NCI-H146 treated with DMSO at 0.1 percent for 48 hours (cell line): ENCODE results near the gene MED19.
"Not testable (repeated sequence)": the region's sequence is repeated elsewhere in the genome, so short reads cannot be mapped to it uniquely, and the experiment has no call there.

ENCODE experiments used
- DNase-seq: peaks from one replicate; lab custom pipeline; 2025; ENCODE audit not compliant: unreplicated experiment; lab: John Stamatoyannopoulos, UW

The MED19 gene

DNA sequence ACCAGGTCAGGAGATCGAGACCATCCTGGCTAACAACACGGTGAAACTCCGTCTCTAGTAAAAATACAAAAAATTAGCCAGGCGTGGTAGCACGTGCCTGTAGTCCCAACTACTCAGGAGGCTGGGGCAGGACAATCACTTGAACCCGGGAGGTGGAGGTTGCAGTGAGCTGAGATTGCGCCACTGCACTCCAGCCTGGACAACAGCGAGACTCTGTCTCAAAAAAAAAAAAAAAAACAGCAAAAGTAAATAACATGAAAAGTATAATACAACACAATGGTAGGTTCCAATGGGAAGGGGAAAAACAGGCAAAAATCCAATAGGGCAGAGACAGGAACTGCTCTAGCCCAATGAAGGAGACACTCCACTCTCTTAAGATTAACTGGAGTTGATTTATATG, 6.6 kb downstream of the MED19 start:
- not testable (repeated sequence) for DNase-seq

DNA sequence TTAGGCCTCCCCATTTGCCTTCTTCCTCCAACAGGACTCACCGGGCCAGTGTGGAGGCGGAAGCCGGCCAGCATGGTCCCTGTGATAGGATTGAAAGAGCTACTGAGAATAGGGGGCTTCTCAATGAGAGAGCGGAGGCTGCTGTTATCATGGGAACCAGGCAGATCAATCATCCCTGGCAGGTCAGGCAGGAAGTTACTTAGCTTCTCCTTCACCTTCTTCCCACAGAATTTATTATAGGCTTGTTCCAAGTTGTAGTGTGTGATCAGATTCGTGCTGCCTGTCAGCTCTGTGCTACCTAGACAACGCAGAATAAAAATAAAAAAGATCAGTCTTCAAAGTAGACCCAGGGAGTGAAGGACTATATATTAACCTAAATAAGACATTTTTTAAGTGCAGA, 7.1 kb downstream of the MED19 start:
- no peak for DNase-seq

DNA sequence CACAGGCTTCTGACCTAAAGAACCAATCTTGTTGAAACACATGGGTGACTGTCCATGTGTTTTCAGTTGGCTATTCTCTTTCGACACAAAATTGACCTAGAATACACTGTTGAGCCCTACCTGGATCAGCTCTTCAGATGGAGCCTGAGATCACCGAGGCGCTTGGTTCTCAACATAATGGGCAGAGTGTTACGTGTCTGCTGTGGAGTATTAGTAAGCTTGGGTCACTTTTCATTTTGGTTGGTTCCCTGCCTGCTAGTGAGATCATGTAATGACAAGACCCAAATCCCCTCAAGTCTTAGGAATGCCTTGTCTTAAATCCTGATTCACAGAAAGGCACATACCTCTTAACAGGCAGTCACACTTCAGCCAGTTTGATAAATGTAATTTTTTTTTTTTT, 8.7 kb downstream of the MED19 start:
- DNase-seq = no peak

DNA sequence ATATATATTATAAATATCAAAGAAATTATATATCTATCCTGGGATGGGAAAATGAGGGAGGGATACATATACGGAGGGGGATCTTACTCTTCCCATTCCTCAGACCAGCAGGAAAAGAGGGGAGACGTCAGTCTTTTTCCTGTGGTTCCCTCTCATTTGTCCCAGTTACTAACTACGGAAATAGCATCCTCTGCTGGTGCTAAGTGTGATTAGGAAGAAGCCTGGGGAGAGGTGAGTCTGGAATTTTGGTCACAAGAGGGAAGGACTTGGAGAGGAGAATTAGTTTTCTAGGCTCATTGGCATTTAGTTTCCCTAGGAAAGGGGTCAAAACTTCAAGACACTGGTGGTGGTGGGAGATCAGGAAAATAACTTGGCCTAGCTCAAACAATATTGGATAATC, 11.6 kb downstream of the MED19 start:
- DNase-seq = no peak

DNA sequence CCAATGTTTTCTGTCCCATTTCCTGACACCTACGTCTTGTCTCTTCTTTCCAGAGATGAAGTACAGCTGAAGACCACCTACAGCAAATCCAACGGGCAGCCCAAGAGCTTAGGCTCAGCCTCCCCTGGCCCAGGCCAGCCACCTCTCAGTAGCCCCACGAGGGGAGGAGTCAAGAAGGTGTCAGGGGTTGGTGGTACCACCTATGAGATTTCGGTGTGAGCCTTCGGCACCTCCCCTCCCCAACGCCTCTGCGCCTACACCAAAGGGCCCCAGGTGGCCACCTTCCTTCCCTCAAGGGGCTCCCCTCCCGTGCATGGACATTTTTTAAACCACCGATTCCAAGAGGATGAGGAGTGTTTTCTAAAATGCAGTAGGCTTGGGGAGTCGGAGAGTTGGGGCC, 12.2 kb downstream of the MED19 start:
- DNase-seq = no peak

DNA sequence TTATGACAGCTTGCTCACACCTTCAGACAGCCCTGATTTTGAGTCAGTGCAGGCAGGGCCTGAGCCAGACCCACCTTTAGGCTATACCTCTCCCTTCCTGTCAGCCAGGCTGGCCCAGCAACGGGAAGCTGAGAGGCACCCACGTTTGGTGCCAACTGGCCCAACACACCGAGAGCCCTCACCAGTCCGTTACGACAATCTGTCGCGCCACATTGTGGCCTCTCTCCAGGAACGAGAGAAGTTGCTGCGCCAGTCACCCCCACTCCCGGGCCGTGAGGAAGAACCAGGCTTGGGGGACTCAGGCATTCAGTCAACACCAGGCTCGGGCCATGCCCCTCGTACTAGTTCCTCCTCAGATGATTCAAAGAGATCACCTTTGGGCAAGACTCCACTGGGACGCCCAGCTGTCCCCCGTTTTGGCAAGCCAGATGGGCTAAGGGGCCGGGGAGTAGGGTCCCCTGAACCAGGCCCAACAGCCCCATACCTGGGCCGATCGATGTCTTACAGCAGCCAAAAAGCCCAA, 13.1 kb downstream of the MED19 start:
- no peak for DNase-seq

DNA sequence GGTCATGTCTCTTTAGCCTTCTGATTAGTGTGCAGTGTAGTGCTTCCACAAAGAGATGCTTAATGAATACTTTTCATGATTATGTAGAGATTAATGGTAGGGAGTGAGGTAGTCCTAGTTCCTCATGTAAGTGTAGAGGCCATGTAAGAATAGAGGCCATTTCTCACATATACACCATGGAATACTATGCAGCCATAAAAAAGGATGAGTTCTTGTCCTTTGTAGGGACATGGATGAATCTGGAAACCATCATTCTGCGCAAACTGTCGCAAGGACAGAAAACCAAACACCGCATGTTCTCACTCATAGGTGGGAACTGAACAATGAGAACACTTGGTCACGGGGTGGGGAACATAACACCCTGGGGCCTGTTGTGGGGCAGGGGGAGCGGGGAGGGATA, 21.5 kb downstream of the MED19 start:
- not testable (repeated sequence) for DNase-seq

DNA sequence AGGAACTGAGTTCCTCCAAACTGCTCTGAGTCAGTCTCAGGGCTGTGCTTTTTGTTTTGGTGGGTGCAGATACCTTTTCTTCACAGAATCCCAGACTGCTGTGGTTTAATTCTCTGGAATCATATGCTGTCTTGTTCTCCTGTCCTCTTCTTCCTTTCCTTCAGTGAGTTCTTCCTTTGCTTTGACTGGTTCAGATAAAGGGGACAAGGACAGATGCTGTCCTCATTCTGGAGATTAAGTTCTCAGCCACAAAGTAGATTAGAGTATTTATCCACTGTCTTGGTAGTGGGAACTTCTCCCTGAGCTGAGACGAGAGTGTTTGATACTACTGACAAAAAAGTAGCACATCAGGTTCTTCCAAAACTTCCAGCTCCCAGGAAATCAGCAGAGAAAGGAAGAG, 30.8 kb downstream of the MED19 start:
- DNase-seq = no peak

DNA sequence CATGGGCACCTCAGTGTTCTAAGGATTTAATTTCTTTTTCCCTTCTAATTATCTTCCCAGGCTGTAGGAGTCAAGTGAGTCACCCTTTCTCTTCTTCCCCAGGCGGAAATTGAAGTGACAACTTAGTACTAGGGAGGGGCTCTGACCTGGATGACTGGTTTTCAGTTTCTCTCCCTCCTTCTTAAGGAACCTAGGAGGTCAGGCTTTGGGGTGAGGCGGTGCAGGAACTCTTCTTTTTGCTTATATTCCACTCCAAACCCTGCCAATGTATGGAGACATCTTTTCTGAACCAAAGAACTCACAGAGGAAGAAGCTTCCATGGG, 31.5 kb downstream of the MED19 start:
- no peak for DNase-seq

DNA sequence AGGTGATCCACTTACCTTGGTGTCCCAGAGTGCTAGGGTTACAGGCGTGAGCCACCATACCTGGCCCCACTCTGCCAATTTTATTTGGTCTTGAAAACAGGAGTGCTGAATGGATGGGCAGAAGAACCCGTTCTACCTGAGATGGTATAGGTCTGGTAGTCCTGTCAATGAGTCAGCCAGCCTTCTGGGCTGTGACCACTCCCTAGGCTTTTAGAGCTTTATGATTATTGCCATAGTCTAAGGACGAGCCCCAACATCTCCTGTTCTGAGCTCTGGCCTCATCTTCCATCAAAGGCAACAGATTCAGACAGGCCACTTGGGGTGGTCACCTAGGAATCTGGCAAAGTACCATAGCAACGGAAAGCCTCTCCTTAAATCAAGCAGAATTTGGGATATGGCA, 32.6 kb downstream of the MED19 start:
- no peak for DNase-seq

DNA sequence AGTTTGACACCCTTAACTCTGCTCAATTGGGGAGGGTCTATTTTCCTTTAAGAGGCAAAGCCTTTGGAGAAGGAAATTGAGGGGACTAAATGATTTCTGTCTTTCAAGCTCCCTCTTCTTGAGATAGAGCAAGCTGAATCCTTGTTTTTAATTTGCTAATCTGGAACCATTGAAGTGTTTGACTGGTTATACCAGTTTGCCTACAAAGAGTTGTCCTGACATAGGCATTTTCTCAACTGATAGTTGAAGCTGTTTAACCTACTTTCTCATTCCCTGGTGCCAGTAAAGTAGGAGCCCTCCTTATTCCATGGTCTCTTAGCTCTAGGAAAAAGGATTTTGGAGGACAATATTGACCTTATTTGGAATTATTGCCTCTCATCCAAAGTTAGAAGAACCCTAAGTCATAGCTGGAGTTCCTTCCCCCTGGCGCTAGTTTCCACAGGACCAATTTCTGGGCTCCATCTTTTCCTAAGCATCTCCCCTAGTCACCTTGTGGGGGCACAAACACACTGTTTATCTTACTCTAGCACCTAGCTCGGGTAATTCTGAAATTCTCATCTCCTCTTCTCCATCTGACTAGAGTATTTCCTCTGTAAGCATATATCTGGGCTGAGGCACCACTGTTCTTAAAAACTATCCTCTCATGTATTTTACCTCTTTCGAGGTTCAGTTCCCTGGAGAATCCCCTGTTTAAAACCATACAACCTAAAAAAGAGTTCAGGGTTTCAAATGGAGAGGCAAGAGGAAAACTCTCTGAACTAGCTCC, 36.7 kb downstream of the MED19 start:
- DNase-seq = no peak

DNA sequence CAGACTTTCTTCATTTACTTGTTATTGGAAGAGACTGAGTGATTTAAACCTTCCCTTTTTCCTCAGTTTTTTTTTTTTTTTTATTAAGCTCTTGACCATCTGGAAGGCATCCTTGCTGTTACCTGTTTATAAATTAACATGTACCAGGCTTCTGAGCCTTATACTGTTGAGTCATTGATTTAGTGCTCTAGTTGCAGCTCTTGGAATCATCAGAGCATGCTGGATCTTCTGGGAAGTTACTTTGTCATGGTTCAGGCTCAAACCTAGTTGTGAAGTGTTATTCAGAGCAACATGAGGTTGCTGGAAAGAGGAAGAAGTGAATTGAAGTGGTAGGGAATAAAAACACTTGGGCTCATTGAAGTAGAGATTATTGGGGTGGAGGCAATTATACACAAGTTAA, 37.8 kb downstream of the MED19 start:
- no peak for DNase-seq

DNA sequence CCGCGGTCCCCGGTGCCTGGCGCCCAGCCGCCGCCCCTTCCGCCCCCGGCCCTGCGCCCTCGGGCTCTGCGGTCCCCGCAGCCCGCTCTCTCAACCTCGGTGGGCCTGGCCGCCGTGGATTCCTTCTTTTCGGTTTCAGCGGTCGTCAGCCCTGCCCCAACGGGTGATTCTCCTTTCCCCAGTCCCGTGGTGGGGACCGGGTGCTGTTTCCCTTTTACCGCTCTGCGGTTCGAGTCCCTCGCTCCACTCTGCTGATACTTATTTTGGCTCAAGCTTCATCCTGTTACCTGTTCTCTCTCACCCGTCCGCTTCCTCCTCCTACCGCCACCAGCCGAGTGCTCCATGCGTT, 43.6 kb downstream of the MED19 start:
- no peak for DNase-seq

DNA sequence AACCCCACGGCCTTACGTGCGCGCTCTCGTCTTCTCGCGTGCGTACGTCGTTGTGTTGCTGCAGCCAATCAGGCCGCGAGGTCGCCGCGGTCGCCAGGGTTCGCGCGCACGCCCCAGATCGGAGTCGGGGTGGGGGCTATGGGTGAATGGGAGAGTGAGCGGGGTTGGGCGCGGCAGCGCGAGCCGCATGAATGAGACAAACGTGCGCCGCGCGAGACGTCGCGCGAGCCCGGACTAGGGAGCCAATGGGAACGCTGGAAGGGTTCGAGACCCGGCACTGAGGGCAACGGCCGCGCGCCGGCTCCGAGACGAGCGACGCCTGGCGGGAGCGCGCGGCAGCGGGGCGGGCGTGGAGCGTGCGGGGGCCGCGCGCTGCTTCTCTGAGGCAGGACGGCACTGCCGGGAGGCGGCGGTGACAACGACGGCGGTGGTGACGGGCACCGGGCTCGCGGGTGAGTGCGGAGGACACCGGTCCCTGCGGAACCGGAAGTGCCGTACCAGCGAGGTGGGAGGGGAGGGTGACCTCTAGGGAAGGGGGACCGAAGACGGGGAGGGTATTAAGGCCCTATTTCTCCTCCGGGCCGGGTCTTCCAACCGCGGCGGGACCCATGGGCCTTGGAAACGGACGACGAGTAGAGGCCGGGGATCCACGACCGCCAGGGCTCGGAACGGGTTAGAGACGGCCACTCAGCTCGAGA, 44.1 kb downstream of the MED19 start, which contains the start of gene ZDHHC5:
Gene ZDHHC5 (plus strand): TSS at position 379 of the 698 bp plus-strand sequence. CDS start 4,977 bp downstream, outside the sequence.
- peak; percentile 99 for DNase-seq

DNA sequence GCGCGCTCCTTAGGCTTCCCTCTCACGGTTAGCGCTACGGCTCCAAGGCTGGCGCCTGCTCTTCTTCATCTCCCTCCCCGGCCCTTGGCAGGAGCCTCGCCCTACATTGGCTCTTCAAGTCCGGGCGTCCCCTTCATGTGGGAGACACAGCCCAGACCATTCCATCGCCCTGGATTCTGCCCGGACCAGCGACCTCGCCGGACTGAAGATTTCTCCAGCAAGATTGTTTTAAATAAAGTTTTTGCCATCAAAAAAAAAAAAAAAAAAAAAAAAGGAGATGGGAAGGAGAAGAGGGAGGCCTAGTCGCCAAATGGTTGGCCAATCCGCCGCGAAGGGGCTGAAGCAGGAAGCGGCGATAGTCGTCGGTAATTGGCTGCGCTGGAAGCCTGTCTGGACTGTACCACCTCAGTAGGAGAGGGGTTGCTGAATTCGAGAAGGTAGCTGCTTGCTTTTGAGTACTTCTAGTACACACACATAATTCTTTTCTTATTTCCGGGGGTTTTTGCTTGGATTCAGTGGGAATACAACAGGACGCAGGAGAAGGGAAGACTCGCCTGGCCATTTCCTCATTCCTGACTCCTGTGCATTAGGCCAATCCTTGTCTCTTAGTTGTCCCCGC, 44.8 kb downstream of the MED19 start:
- peak; percentile 99 for DNase-seq

DNA sequence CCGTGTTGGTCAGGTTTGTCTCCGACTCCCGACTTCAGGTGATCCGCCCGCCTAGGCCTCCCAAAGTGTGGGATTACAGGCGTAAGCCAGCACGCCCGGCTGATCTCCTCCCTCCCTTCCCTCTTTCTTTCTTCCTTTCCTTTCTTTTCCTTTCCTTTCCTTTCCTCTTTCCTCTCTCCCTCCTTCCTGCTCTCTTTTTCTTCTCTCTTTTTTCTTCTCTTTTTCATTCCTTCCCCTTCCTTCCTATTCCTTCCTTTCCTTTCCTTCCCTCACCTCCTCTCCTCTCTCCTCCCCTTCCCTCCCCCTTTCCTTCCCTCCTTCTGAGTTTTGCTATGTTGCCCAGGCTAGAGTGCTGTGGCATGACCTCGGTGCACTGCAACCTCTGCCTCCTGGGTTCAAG, 48.0 kb downstream of the MED19 start:
- no peak for DNase-seq

DNA sequence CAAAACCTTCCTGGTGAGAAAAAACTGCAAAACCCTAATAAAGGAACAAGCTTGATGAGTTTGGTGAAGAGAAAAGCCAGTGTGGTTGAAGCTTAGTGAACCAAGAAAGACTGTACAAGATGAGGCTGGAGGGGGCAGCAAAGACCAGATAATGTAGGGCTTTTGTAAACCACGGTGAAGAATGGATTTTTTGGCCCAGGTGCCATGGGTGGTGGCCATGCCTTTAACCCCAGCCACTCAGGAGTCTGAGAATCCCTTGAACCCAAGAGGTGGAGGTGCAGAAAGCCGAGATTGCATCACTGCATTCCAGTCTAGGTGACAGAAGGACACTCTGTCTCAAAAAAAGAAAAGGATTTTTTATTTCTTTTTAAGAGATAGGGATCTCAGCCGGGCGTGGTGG, 49.1 kb downstream of the MED19 start:
- DNase-seq = no peak

DNA sequence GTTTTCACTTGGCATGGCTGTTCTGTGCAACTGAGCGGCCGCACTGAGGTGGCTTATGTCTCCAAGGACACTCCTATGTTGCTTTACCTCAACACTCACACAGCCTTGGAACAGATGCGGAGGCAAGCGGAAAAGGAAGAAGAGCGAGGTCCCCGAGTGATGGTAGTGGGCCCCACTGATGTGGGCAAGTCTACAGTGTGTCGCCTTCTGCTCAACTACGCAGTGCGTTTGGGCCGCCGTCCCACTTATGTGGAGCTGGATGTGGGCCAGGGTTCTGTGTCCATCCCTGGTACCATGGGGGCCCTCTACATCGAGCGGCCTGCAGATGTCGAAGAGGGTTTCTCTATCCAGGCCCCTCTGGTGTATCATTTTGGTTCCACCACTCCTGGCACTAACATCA, 52.3 kb downstream of the MED19 start:
- DNase-seq = no peak

DNA sequence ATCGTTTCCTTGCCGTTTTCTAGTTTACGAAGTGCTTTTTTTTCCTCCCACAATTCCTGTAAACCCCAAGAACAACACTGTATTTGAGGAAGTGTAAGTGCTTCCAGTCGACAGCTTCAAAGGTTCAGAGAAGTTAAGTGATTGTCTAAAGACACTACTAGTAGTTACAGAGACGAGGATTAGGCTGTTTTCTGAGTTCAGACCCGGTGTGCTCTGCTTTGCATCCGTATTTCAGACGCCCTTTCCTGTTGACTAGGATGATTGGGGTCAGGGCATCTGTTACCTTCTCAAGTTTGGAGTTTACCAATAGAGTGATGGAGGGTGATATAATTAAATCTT, 54.0 kb downstream of the MED19 start:
- DNase-seq = no peak

DNA sequence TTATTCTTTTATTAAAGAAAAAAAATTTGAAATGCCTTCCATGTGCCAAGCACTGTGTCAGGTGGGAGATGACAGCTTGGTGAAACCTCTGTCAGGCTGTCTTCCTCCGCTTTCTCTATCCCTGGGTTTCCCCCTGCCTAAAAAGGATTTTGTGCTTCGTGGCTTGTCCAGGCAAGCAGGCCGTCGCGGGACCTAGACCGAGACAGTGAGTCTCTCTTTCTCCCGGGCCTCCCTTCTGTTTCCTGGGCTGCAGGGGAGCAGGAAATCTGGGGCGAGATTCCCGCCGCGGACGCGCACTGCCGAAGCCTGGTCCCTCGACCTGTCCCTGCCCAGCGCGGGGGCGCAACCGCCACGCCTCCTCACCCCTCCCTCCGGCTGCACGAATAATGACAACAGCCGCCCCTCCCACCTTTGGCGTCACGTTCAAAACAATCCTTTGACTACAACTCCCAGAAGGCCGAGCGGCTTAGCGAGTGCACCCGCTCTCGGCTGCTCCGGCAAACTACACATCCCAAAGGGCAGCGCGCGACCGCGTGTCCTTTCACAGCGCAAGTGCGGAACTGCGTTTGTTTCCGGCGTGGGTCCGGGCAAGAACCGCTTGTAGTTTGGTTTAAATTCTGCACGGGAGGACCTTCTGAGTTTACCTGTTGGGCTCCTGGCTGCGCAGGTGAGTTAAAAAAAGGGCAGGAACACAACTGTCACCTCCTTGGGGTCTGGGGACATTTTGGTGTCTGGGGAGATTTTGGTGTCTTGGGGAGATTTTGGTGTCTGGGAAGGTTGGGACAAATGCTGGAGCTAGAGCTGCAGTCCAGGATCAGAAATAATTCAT, 54.6 kb downstream of the MED19 start, which contains the start of gene CLP1:
Gene CLP1 (plus strand): TSS at position 569 of the 829 bp plus-strand sequence. CDS start 1,715 bp downstream, outside the sequence.
- DNase-seq = peak; percentile 96

DNA sequence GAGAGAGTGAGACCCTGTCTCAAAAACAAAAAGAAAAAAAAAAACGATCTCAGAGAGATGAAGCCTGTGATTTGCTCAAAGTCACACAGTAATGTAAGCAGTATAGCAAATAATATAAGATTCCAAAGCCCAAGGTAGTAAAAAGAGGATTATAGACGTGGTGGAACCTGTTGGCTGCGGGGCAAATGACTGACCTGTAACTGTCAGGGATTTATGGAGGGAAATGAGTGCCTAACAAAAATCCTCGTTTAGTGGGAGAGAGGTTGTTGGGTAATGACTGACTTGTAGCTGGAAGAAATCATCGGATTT, 55.2 kb downstream of the MED19 start:
- DNase-seq = no peak
